Mucosa of descending colon (tissue), 3 donors: ENCODE data around the gene STEAP1B. TPM values are rescaled to one million over a fixed set of nuclear protein-coding genes. Genes with fewer than 3 reads are reported as not detected.

Experiments used
- ATAC-seq: fragments of 200-7000 bp; cut with Tn5 transposase; one replicate; pipeline ENCODE4 v1.9.1; 2020; ENCODE audit warnings: mild to moderate bottlenecking, moderate library complexity
- DNase-seq, 3 donors: peaks; one replicate each; pipeline ENCODE4 v3.0.0-alpha.2; 2020
- H3K36me3 ChIP-seq: fragments of 200-600 bp; one replicate; pipeline ENCODE4 v1.8.0; 2021; ENCODE audit warnings: low read depth, mild to moderate bottlenecking
- H3K4me1 ChIP-seq: fragments of 200-600 bp; one replicate; pipeline ENCODE4 v1.8.0; 2021; ENCODE audit warnings: low read depth, mild to moderate bottlenecking
- H3K4me3 ChIP-seq: fragments of 200-600 bp; one replicate; pipeline ENCODE4 v1.8.0; 2021; ENCODE audit warnings: mild to moderate bottlenecking
- H3K9me3 ChIP-seq: fragments of 200-600 bp; one replicate; pipeline ENCODE4 v1.8.0; 2021; ENCODE audit warnings: mild to moderate bottlenecking
- intact Hi-C, 2 donors: fragments of 100-400 bp; cut with DNase I in 1 of 2; cut with micrococcal nuclease in 1 of 2; formaldehyde crosslinking; loops; one replicate each; pipeline versions ENCODE4 v1.11.0 to v1.11.1; 2022; cut with DNase I, micrococcal nuclease
- total RNA-seq, 3 donors: library from RNA; stranded (reverse); fragmentation: NEBNext Ultra II Directional in 2 of 3; extraction: Animal tissue kit (Norgen Biotek cat#: 25700) in 2 of 3; gene quantifications; one replicate each; pipeline versions ENCODE4 v1.2.1 to v1.2.4, GENCODE V29; 2021 to 2023
- TF ChIP-seq, protein P1 (sequence below): fragments of 200-600 bp; IDR thresholded peaks from one replicate; pipeline ENCODE4 v1.8.0; 2022; ENCODE audit warnings: antibody characterized with exemption, mild to moderate bottlenecking
- donor health status: DM: no; HTN: no; CAD: no; lungs with moderate emphysema.
- donor health status: DM: no; HTN: no; CAD: no.
- donor health status: DM: no; HTN: yes; CAD: no.

STEAP1B gene
- total RNA-seq, 3 donors from 2014 or later, result 0.77 to 1.0 TPM; not detected in 1

DNA sequence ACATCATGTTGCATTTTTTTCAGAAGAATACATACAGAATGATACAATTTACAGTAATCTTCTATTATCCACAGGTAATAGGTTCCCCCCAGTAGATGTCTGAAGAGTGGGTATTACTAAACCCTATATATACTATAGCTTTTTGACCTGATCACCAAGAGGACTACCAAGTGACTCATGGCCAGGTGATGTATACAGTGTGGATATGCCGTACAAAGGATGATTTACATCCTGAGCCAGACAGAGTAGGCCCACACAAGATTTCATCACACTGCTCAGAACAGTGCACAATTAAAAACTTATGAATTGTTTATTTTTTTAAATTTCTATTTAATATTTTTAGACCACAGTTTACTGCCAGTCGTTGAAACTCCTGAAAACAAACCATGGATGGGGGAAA is 70.6 kb downstream of the STEAP1B start:
- no peaks in the 10 kb centered on the region for H3K4me1 ChIP-seq
- intact Hi-C loops, result no loop called here
- no peaks in the 10 kb centered on the region for H3K9me3 ChIP-seq
- no peak for DNase-seq
- TF ChIP-seq, protein P1, sequence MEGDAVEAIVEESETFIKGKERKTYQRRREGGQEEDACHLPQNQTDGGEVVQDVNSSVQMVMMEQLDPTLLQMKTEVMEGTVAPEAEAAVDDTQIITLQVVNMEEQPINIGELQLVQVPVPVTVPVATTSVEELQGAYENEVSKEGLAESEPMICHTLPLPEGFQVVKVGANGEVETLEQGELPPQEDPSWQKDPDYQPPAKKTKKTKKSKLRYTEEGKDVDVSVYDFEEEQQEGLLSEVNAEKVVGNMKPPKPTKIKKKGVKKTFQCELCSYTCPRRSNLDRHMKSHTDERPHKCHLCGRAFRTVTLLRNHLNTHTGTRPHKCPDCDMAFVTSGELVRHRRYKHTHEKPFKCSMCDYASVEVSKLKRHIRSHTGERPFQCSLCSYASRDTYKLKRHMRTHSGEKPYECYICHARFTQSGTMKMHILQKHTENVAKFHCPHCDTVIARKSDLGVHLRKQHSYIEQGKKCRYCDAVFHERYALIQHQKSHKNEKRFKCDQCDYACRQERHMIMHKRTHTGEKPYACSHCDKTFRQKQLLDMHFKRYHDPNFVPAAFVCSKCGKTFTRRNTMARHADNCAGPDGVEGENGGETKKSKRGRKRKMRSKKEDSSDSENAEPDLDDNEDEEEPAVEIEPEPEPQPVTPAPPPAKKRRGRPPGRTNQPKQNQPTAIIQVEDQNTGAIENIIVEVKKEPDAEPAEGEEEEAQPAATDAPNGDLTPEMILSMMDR, result no peak
- ATAC-seq, result no peak
- H3K4me3 ChIP-seq, result no peak overlapping the region
- H3K36me3 ChIP-seq, result no peaks in the 10 kb centered on the region

DNA sequence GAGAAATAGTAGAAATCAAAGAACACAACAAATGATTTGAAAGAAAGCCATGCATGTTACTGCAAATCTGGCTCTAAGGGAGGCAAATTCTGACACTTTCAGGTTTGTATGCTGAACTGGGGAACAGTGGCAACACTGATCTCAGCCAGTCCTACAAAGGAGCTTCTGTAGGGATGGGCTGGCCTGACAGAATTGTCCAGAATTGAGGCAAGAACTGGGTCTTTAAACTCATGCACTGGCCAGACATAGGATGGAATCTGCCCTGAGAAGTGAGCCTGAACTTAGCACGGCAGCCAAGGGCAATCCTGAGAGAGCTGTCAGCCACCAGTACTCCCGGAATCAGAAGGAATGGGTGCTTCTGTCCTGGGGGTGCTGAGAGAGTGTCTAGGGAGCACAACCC is 72.1 kb downstream of the STEAP1B start:
- TF ChIP-seq, protein P1, result no peak
- ATAC-seq (no peak), DNase-seq (no peak)
- H3K4me1 ChIP-seq, result no peaks in the 10 kb centered on the region
- no peak overlapping the region for H3K4me3 ChIP-seq
- H3K9me3 ChIP-seq, result no peaks in the 10 kb centered on the region
- intact Hi-C loops, result no loop called here
- H3K36me3 ChIP-seq, result no peaks in the 10 kb centered on the region

DNA sequence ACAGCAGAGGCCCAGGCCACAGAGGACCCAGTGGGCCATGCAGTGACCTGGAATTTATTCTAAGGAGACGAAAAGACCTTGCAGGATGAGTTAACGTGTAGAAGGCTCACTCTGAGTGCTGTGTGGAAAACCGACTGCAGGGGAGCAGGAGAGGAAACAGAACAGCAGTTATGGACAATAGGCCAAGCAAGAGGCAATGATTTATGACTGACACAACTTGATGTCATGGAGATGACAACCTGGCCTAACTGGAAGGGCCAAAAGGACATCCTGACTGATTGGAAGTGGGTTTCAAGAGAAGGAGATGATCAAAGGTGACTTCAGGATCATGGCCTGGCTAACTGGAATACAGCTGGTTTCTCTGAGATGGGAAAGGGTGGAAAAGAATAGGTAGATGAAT is 72.9 kb downstream of the STEAP1B start:
- H3K36me3 ChIP-seq, result no peaks in the 10 kb centered on the region
- no peaks in the 10 kb centered on the region for H3K4me1 ChIP-seq
- ATAC-seq (no peak), DNase-seq (no peak)
- H3K4me3 ChIP-seq, result no peak overlapping the region
- intact Hi-C loops, result no loop called here
- TF ChIP-seq, protein P1, result no peak
- no peaks in the 10 kb centered on the region for H3K9me3 ChIP-seq

DNA sequence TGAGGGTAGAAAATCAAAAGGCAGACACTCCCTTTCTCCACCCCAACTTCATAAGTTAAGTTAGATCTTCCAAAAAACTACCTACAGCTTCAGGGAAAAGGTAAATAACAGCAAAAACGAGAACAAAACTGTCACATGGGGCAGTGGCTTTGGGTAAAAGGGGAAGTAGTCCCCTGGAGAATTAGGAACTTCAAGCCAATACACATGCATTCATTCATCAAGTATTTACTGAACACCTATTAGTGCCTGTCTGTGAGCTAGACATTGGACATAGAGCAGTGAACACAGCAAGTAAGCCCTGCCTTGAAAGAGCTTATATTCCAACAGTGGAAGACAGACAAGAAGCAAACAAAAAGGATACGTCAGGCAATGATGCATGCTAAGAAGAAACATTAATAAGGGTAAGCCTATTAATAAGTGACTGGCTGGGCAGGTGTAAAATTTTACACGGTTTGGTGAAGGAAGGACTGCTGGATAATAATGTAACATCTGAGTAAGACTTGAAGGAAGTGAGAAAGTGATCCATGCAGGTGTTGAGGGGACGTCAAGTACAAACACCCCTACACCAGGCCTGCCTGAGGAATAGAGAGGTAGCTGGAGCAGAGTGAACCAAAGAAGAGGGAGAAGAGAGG is 73.4 kb downstream of the STEAP1B start:
- H3K9me3 ChIP-seq, result no peaks in the 10 kb centered on the region
- TF ChIP-seq, protein P1, result no peak
- no peak for DNase-seq
- H3K4me1 ChIP-seq, result no peaks in the 10 kb centered on the region
- no peaks in the 10 kb centered on the region for H3K36me3 ChIP-seq
- no peak for ATAC-seq
- intact Hi-C loops, result no loop called here
- H3K4me3 ChIP-seq, result no peak overlapping the region

DNA sequence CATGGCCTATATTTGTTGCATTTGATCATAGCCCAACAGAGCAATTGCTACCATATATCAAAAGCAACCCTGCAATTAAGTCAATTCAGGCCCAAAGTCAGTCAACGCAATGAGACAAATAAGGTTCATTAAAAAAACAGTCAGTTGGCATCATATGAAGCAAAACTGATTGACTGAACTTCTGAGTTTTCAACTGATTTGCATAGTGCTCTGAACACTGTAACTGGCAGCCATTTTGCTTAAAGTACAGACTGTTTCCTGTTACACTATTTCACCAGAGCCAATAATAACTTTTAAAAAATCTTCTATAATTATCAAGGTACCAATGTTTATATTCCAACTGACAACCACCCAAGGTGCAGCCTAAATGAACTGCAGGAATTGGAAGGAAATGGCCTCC is 74.6 kb downstream of the STEAP1B start:
- H3K36me3 ChIP-seq, result no peaks in the 10 kb centered on the region
- no peak overlapping the region for H3K4me3 ChIP-seq
- no peaks in the 10 kb centered on the region for H3K9me3 ChIP-seq
- intact Hi-C loops, result no loop called here
- DNase-seq (no peak), ATAC-seq (no peak)
- H3K4me1 ChIP-seq, result no peaks in the 10 kb centered on the region
- TF ChIP-seq, protein P1, result no peak
